BJ (cell line): Measurements from ENCODE around the gene LRP6. TPM values are rescaled to one million over a fixed set of nuclear protein-coding genes. Genes with fewer than 3 reads are reported as not detected.

Experiments used
- CTCF ChIA-PET: fragments of 350-600 bp; formaldehyde crosslinking; extraction: SDS; loops from one replicate; lab custom pipeline; 2021; ENCODE audit warnings: antibody characterized with exemption, inconsistent platforms; lab: Yijun Ruan, JAX
- POLR2A ChIA-PET: fragments of 300-600 bp; sonication (Branson Sonifier 250); formaldehyde crosslinking; extraction: SDS; loops from one replicate; lab custom pipeline; 2021; ENCODE audit warnings: antibody characterized with exemption; lab: Charles Lee
- DNase-seq: peaks from one replicate; pipeline ENCODE4 v3.0.0-alpha.2; 2011; ENCODE audit warnings: low read depth
- H3K27me3 ChIP-seq: 2 replicates; pipeline ENCODE4 v1.6.0; 2011; ENCODE audit warnings: low read length; ENCODE audit not compliant: control insufficient read depth, insufficient read depth
- H3K36me3 ChIP-seq: 2 replicates; pipeline ENCODE4 v1.5.1; 2011; ENCODE audit warnings: low read length; ENCODE audit not compliant: control insufficient read depth, insufficient read depth
- H3K4me3 ChIP-seq: 2 replicates; pipeline ENCODE4 v1.5.1; 2011; ENCODE audit warnings: low read depth, mild to moderate bottlenecking, control low read depth, low read length
- polyA plus RNA-seq: library from polyadenylated mRNA; depleted of rRNA; stranded (reverse); fragments of >200 nt; gene quantifications from 2 replicates; pipeline ENCODE4 v1.2.3, GENCODE V29; 2011
- TF ChIP-seq, protein P1 (sequence below): IDR thresholded peaks from 2 replicates; pipeline ENCODE4 v1.5.1; 2011; ENCODE audit warnings: low read depth, mild to moderate bottlenecking, control low read depth, inconsistent platforms, low read length, moderate library complexity; ENCODE audit not compliant: insufficient read depth

LRP6 gene
- polyA plus RNA-seq, 1 experiment = 28.9 TPM

DNA sequence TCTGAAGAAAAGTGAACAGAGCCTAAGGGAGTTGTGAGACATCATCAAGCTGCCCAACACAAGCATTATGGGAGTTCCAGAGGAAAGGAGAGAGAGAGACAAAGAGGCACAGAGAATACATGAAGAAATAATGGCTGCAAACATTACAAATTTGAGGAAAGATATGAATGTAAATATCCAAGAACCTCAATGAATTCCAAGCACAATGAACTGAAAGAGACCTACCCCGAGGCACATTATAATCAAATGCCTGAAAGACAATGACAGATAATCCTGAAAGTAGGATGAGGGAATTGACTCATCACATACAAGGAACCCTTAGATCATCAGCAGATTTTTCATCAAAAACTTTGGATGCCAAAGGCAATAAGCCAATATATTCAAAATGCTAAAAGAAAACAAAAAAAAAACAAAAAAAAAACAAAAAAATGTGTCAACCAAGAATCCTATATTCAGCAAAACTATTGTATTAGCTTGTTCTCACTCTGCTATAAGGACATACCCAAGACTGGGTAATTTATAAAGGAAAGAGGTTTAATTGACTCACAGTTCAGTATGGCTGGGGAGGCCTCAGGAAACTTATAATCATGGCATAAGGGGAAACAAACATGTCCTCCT is 158.3 kb downstream of the LRP6 start:
- no peak for DNase-seq
- CTCF ChIA-PET = no interaction called here
- no peak overlapping the region for H3K4me3 ChIP-seq
- no peaks in the 10 kb centered on the region for H3K27me3 ChIP-seq
- POLR2A ChIA-PET = no interaction called here
- H3K36me3 ChIP-seq = no peaks in the 10 kb centered on the region; the same call in 1 of the 2 replicates
- TF ChIP-seq, protein P1, sequence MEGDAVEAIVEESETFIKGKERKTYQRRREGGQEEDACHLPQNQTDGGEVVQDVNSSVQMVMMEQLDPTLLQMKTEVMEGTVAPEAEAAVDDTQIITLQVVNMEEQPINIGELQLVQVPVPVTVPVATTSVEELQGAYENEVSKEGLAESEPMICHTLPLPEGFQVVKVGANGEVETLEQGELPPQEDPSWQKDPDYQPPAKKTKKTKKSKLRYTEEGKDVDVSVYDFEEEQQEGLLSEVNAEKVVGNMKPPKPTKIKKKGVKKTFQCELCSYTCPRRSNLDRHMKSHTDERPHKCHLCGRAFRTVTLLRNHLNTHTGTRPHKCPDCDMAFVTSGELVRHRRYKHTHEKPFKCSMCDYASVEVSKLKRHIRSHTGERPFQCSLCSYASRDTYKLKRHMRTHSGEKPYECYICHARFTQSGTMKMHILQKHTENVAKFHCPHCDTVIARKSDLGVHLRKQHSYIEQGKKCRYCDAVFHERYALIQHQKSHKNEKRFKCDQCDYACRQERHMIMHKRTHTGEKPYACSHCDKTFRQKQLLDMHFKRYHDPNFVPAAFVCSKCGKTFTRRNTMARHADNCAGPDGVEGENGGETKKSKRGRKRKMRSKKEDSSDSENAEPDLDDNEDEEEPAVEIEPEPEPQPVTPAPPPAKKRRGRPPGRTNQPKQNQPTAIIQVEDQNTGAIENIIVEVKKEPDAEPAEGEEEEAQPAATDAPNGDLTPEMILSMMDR = no peak

DNA sequence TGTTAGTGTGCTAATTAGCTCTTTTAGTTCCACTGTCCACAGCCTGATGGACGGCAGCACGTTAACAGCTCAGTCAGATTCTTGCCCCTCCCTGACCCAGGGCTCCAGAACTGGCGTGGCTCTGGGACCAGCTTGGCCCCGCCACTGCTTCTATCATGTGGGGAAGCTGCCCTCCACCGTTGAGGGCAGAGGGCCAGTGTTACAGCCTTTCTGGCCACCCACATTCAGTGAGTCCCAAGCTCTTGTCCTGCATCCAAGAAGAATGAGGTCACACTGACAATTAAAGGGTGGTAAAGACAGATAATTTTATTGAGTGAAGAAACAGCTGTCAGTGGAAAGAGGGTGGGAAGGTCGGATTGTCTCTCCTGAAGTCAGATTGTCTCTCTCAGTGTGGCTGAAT is 159.2 kb downstream of the LRP6 start:
- Histone ChIP-seq H3K4me3 (no peak overlapping the region), H3K36me3 (no peaks in the 10 kb centered on the region), H3K27me3 (no peaks in the 10 kb centered on the region)
- CTCF ChIA-PET = interaction anchor here (0.6 kb wide), 1 partner anchor 76 kb away, joined by 3 read pairs; no protein-coding TSS in a partner anchor
- POLR2A ChIA-PET = no interaction called here
- DNase-seq = no peak
- TF ChIP-seq, protein P1 = no peak

DNA sequence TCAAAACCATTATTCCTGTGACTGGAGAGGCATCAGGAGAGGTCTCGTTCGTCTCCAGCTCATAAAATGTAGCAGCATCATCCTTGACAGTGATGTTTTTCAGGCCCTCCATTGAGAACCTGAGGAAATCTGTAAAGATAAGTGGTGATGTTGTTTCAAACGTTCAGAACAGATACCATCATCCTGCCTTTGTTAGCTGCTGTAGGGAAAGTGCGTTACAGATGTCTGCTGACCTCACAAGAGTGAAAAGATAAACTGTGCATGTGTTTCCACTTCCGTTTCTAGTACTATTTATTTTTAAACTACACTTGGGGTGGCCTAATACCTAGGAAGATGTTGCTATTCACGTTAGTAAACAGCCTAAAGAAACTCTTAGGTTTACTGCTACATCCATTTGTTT is 167.7 kb downstream of the LRP6 start:
- Histone ChIP-seq H3K4me3 (no peak overlapping the region), H3K36me3 (no peaks in the 10 kb centered on the region), H3K27me3 (no peaks in the 10 kb centered on the region)
- ChIA-PET CTCF (no interaction called here), POLR2A (no interaction called here)
- TF ChIP-seq, protein P1 = no peak
- no peak for DNase-seq

DNA sequence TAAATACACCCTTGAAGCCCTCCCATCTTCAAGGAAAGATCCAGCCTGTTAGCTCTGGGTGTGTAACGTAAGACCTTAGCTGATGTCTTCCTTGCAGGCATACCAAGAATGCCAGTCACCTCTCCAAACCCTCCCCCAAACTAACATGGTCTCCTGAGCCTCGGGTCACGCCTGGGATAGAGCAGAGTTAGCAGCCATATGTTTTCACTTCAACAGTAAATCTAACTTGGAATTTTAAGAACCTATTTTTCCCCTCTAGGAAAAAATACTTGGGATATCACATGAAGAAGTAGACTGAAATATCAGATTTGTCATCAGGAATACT is 168.2 kb downstream of the LRP6 start:
- TF ChIP-seq, protein P1 = no peak
- H3K27me3 ChIP-seq = no peaks in the 10 kb centered on the region
- ChIA-PET POLR2A (interaction anchor here (0.6 kb wide), 1 partner anchor 1795 kb away, joined by 3 read pairs; no protein-coding TSS in a partner anchor), CTCF (interaction anchor here (0.9 to 1.0 kb wide), 2 partner anchors 15 to 16 kb away, joined by 3 read pairs; no protein-coding TSS in a partner anchor)
- no peak for DNase-seq
- no peaks in the 10 kb centered on the region for H3K36me3 ChIP-seq
- H3K4me3 ChIP-seq = no peak overlapping the region

DNA sequence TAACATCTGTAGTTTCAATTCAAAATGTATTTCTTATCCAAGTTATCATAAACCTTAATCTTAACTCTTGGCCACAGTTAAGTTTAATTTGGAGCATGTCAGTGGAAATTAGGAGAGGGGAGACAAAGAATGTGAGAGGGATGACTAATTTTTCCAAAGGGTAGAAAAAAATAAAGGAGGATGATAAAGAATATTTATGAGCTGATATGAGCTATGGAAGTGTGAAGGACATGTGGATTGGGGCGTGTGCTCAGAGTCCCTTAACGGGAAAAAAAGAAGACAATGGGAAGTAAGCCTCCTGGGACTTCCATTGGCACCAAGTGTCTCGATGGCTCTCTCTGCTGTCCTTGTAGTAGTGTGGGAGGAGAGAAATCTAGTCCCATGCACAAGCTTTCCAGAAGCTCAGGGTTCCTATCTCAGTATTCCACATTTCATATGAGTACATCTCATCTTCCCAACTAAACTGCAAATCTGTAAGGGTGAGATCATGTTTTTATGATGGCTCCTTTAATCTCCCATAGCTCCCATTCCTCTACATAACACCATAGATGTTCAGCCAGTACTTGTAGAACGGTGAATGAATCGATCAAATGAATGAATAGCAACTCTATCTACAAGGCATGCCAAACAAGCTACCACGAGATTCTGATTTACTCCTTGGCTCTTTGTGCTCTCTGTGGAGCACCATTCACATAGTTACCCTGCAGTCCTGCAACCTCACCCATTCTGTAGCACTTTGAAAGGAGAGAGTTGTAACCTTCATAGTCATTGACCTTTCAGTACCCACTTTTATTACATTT is 168.8 kb downstream of the LRP6 start:
- POLR2A ChIA-PET = interaction anchor here (0.6 kb wide), 1 partner anchor 1794 kb away, joined by 3 read pairs; no protein-coding TSS in a partner anchor
- Histone ChIP-seq H3K27me3 (no peaks in the 10 kb centered on the region), H3K4me3 (no peak overlapping the region), H3K36me3 (no peaks in the 10 kb centered on the region)
- CTCF ChIA-PET = interaction anchor here (0.9 to 1.0 kb wide), 3 partner anchors 15 to 229 kb away, joined by 3 read pairs; no protein-coding TSS in a partner anchor
- TF ChIP-seq, protein P1 = no peak
- DNase-seq = no peak
